NCI-H526 (cell line): ENCODE measurements around the gene ANKRD33B.

Source experiments
- DNase-seq, 2 experiments: peaks; one replicate each; lab custom pipeline; 2025; lab: John Stamatoyannopoulos, UW

ANKRD33B gene

DNA sequence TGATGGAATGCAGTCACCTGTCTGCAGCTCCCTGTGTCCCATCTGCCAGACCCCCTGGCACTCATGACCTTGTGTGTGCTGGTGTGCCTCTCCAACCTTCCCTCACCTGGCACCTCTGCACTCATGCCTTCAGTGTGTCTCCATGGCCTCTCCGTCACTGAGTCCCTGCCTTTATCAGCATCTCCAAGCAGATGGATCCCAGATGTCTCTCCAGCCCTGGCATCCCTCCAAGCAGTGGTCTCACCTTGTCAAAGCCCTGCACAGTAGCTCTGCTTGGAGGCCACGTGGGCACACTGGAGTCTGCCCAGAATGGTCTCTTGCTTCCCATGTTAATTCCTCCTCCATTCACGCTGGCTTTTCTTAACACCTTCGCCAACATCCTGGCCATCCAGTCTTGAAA is 112.4 kb downstream of the ANKRD33B start:
- no peak for DNase-seq

DNA sequence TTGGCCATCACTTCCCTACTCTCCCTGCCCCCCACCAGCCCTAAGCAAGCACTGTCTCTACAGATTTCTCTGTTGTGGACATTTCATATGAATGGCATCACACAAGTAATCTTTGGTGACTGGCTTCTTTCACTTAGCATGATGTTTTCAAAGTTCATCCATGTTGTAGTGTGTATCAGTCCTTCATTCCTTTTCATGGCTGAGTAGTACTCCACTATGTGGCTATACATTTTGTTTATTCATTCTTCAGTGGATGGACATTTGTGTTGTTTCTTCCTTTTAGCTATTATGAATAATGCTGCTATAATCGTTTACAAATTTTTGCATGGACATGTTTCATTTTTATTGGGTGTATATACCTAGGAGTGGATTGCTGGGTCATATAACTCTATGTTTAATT is 113.1 kb downstream of the ANKRD33B start:
- no peak for DNase-seq

DNA sequence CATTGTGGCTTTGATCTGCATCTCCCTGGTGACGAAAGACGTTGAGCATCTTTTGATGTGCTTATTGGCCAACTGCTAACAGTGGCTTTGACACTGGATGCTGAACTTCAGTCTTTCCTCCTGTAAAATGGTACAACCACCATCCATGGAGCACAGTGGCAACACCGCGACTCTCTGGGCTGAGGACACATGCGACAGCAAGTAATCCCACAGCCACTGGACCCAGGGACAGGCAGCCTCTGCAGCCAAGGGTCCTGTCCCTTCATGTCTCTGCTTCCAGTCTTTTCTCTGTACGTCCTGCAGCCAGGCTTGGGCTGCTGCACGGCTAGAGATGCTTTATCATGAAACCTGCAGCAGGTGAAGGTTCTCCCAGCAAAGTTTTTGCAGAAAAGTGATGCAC is 113.7 kb downstream of the ANKRD33B start:
- no peak for DNase-seq

DNA sequence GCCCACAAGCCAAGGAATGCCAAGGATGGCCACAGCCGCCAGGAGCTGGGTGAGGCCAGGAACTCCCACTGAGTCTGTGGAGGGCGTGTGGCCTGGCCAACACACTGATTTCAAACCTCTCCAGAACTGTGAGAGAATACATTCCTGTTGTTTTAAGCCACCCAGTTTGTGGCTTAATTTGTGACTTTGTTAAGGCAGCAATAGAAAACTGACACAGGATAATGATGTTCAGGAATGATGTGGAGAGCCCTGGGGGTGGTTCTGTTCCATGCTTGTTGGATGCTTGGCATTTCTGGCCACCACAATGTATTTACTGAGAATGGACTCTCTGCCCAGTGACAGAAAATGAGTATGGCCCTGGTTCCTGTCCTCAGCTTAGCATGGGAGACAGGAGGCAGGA is 114.4 kb downstream of the ANKRD33B start:
- DNase-seq: no peak

DNA sequence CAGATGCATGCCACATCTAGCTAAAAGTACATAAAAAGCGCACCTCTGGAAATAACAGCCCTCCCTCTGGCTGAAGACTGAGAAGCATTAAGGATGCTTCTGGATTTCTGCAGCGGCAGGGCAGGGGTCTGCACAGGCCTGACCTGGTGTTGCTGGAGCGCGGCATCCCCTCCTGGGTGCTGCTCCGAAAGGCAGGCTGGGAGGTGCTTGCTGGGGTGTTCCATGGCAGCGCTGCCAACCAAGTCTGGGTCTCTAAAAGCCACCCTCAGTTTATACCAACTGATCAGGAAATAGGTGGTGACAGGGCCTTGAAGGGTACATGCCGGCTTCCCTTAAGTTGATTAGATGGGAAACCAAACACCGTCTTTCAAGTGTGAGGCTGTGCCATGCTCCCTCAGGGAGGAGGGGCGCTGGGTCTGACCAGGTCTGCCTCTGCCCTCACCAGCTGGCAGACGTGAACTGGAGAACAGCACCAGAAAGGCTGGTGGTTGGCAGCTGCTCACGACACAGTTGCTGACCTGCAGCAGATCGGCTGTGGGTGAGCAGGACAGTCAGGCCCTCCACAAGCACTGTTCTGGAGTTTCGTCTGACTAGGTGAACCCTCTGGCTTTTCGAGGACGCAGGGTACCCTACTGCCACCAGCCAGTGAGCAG is 115.6 kb downstream of the ANKRD33B start:
- DNase-seq: no peak

DNA sequence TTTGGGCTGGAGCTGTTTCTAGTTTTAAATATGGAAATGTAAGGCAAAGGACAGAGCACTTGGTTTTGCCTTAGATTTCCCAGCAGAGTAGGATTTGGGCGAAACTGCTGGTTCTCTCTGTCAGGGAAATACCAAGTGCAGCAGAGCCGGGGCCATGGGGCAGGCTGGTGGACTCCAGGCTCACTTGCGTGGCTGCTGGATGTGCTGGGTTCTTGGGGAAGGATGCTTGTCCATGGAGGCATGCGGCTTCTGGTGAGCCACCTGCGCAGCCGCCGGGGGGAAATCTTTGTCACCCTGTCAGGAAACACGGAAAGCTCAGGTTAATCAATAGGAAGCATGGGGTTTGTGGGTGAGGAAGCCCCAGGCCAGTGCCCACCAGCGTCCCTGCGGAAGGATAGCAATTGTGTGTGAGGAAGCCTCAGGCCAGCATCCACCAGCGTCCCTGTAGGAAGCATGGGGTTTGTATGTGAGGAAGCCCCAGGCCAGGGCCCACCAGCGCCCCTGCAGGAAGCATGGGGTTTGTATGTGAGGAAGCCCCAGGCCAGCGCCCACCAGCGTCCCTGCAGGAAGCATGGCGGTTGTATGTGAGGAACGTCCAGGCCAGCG is 117.1 kb downstream of the ANKRD33B start:
- no peak for DNase-seq

DNA sequence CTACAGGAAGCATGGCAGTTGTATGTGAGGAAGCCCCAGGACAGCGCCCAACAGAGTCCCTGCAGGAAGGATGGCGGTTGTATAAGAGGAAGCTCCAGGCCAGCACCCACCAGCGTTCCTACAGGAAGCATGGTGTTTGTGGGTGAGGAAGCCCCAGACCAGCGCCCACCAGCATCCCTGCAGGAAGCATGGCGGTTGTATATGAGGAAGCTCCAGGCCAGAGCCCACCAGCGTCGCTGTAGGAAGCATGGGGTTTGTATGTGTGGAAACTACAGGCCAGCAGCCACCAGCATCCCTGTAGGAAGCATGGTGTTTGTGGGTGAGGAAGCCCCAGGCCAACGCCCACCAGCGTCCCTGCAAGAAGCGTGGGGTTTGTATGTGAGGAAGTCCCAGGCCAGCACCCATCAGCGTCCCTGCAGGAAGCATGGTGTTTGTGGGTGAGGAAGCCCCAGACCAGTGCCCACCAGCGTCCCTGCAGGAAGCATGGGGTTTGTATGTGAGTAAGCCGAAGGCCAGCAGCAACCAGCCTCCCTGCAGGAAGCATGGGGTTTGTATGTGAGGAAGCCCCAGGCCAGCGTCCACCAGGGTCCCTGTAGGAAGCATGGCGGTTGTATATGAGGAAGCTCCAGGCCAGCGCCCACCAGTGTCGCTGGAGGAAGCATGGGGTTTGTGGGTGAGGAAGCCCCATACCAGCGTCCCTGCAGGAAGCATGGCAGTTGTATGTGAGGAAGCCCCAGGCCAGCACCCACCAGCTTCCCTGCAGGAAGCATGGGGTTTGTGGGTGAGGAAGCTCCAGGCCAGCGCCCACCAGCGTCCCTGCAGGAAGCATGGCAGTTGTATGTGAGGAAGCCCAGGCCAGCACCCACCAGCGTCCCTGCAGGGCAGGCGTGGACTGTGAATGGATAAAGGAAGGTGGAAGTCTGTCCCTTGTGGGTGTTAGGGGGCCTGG is 118.1 kb downstream of the ANKRD33B start:
- no peak for DNase-seq

DNA sequence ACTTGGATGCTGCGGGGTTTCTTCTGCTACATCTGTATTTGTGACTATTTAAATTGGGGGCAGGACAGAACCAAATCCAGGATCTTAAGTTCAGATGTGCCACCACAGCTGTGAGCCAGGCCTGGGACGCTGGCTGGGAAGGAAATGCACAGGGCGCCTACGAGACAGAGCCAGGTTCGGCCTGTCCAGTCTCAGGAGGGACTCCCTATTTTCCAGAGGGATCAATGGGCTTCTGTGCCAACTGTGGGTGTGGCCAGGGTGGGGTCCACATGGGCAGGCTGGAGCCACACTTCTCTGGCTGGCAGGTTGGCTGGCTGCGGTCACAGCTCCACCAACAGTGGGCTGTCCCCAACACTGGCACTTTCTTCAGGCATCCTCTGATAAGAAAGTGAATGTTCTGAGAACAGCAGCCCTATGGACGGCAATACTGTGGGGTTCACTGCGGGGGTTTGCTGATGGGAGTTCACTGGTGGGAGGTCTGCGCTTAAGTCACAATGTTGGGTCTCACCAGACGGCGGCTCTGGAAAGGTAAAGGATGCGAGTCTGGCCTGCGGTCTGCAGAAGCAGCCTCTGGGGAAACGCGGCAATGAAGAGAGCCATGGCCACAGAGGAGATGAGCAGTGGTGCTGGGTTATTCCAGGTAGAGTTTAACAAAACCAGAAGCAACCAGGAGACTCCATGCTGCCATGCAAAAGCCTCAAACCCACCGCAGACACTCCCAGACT is 119.1 kb downstream of the ANKRD33B start:
- no peak for DNase-seq

DNA sequence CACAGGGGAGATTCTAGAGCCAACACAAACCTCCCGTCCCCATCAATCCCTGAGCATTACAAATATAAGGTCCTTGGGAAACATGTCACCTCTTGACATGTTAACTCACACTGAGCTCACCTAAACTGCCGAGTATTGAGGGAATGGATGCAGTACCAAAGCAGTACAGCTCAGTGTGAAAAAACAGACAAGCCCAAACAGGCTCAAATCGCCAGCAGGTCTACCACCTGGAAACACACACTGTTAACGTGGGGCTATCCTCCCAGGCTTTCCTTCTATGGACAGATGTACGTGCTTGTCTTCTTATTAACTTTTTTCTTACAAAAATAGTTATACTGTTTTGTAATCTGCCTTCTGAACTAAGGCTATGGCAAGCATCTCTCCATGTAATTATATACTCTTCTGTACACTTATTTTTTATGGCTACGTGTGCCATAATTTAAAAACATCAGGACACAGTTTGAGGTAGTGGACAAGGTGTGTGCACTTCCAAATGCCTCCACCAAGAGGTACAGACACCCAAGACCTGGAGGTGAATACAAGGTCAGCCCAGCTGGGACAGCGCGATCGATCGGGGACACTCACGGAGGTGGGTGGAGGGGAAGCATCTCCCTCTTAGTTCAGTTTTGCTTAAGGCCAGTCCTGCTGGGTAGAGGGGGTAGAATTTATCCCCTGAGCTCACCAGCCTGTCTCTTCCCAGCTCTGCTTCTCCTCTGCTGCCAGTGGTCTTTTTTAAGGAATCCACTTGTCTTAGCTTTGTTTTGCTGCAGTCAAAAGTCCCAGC is 120.6 kb downstream of the ANKRD33B start:
- DNase-seq: no peak

DNA sequence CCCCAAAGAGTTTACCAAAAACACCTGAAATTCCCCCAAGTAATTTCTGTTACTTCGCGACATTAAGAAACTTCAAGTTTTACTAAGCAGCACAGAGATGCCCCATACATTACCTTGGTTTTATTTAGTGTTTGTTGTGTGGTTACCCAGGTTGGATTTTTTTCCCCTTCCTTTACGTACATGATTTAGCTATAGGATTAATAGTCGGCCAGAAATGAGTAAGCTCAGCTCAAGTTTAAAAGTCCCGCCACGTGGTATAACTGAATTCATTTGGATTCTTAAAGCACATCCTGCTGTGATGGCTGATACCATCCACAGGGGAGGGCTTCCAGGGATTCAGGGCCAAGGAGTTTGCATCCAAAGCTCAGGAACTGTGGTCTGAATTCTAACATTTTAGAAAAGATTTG is 121.2 kb downstream of the ANKRD33B start:
- DNase-seq: no peak

DNA sequence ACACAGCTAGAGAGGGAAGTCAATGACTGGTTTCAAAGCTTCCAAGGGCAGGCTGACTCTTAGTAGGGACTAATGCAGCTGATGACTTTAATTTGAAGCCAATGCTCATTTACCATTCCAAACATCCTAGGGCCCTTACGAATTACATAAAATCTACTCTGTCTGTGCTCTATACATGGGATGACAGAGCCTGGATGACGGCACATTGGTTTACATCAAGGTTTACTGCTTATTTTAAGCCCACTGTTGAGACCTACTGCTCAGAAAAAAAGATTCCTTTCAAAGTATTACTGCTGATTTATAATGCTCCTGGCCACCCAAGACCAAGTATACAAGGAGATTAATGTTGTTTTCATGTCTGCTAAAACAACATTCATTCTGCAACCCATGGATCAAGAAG is 123.0 kb downstream of the ANKRD33B start:
- DNase-seq: no peak

DNA sequence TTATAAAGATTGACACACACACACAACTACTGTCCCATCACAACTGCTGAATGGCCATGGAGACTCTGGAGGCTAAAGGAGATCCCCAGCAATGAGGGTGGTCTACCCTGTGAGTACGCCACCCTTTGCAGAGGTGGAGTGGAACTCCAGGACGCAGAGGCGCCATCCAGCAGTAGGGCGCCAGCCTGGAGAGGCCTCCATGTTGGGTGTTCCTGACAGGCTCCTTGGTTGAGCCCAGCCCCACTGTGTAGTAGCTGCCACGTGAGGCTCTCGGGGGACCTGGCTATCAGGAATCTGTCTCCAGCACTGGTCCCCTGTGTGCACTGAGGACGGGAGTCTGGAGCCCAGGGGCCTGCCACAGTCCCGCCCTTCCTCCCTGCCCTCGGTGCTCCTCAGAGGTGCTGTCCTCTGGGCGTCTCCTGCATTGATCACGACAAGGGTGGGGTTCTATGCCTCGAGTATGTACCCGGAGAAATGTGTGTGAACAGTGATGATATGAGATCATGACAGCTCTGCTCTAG is 124.8 kb downstream of the ANKRD33B start:
- DNase-seq: no peak

DNA sequence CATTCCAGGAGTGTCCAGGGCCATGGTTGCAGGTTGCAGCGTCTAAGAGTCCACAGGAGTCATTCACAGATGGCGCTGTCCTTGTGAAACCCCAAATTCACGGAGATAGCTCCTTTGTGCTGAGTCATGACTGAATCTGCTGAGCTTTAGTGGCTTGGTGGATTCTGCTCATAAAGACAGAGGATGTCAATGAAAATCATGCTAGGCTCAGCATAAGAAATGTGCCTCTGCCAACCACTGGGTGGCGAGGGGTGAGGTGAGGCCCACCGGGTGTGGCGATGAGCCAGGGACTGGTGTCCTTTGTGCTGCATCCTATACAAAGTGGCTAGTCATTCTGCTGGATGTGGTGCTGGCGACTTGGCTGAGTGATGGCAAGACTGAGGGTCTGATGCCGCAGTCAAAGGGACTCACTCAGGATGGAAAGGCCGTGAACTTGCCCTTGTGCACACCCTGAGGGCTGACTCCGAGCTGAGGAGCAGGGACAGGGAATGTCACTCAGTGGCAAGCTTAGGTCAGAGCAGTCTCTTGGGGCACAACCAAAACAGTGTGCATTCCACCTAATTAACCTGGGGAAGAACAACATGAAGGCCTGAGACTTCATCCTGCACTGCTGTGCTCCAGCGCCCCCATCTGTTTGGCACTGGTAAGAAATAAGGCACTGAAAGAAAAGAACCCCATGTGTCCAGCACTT is 125.7 kb downstream of the ANKRD33B start:
- peak; percentile 29 to 50 for DNase-seq

DNA sequence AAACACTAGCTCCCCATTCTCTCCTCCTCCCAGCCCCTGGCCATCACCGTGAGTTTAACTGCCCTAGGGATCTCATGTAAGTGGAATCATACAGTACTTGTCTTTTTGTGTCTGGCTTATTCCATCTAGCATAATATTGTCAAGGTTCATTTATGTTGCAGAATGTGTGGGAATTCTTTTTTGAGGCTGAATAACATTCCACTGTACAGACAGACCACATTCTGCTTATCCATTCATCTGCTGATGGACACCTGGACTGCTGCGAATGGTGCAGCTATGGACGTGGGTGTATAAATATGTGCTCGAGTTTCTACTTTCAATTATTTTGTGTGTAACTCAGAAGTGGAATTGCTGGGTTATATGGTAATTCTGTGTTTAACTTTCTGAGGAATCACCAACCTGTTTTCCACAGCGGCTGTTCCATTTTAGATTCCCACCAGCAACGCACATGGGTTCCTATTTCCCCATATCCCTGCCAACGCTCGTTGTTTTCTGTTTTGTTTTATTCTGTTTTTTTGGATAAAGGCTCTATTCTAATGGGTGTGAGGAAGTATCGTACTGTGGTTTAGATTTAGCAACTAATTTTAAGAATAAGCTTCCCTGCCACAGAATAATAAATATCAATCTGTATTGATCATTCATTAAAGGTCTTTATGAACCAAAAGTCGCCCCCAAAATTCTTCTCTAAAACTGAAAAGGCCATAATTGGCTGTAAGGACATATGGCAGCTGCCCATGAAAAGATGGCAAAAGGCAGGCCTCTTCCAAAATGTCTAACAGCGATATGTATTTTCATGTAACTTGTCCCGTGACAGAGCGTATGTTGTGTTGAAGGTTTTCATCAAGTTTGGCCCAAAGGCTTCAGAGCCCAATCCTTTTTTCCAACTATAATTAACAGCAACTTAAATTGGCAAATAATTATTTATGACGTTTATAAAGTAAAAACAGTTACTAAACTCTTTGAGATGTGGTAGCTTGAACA is 126.9 kb downstream of the ANKRD33B start:
- no peak for DNase-seq

DNA sequence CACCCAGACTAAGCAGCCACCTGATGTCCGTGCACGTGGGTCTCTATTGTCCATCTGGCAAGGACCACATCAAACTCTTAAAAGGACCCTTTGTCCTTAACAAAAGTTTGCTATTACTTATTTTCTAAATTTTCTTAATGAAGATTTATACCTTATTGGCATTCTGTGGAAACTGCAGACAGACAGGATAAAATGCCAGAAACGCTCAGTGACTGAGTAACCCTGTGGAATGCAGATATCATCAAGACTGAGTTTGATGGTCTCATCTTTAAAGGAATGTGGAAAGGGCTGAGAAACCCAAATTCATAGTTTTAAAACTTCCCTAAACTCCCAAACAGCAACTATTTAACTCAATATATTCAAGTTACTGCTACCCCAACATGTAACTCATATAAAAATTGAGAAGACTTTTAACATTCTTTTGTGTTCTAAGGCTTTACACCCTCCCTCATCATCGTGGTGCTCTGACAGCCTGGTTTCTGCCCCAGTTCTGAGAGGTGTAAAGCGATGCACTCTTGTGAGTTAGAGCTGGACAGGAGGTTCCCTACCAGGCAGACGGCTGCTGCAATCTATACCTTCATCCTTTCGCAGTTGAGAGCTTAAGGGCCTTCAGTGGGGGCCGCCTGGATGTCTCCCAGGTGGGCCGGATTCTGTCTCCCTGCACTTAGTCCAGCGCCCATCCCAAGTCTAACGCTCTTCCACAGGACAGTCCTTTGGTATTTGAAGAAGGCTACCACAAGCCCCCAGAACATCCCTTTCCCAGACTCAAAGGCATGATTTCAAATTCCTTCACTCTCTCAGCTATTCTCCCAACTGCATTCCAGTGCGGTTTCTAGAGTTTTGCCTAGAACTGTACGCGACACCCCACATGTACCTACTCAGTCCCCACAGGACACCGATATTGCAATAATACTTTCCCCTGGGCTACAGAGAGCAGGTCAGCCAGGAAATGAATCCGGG is 128.2 kb downstream of the ANKRD33B start:
- no peak for DNase-seq

DNA sequence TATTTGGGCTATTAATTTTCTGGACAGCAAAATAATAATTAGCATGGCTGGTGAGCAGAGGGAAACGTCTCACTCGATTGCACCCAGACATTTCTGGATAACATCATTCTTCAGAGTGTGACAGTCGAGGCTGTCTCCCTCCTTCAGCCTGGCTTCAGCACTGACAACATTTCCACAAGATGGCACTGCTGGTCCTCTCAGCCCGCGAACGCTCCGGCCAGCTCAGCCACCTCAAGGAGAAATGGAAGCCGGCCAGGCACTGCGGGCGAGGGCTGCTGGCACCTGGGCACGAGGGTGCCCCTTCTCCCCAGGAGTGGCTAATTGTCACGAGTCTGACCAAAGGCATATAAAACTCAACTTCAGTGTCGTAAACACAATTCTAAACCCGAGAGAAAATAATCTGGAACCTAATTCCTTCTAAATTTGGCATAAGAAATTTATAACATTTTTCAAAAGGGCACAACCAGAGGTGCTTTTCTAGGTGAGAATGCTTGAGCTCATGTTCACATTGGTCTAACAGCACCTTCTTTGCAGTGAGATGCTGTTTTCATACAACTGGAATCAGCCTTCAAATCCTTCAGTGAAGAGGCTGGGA is 131.3 kb downstream of the ANKRD33B start:
- DNase-seq: peak; percentile 28 to 77

DNA sequence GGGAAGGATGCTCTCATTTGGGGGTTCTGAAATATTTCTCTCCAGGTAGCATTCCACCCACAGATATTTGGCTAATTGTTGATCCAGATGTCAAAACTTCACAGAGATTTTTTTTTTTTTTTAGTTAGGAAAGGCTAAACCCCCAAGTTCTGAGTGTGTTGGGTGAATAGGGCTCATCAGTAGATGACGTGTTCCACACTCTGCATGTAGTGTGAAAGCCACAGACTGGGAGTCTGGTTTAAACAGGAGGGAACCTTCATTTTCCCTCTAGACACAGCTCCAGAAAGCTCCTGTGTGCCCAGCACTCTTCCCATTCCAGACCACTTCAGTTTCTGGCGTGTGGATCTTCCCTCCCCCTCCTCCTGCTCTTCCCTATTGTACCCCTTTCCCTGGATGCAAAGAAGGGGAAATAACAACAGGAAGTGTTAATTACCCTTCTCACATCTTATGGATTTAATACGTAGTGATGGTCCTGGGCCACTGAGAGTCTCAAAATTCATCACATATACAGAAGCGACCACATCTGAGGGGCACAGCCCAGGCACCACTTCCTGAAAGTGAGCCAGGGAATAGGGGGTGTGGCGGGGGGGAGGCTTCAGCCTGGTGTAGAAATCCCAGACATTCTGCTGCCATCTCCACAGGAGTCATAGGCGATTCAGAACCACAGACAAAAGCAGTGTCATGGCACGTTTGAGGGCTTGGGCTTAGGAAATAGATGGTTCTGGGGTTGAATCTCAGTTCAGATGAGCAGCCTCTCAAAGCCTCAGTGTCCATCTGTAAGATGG is 132.1 kb downstream of the ANKRD33B start:
- no peak for DNase-seq
